WERI-Rb-1 (cell line): Measurements from ENCODE around the gene FUBP1.
"Not testable (repeated sequence)": the region's sequence is repeated elsewhere in the genome, so short reads cannot be mapped to it uniquely, and the experiment has no call there.

Experiments
- DNase-seq: peaks from one replicate; pipeline ENCODE4 v3.0.0-alpha.2; 2020
- H3K27ac ChIP-seq: fragments of 250-450 bp; sonication (Bioruptor Pico); 2 replicates; pipeline ENCODE4 v1.5.1; 2020; ENCODE audit warnings: mild to moderate bottlenecking, moderate library complexity
- H3K27me3 ChIP-seq: fragments of 250-450 bp; sonication (Bioruptor Pico); 2 replicates; pipeline ENCODE4 v1.5.1; 2021; ENCODE audit warnings: mild to moderate bottlenecking, low read depth, moderate library complexity; ENCODE audit not compliant: insufficient read depth, severe bottlenecking
- H3K36me3 ChIP-seq: fragments of 250-450 bp; sonication (Bioruptor Pico); 2 replicates; pipeline ENCODE4 v1.5.1; 2020; ENCODE audit warnings: mild to moderate bottlenecking, moderate library complexity
- H3K4me3 ChIP-seq: 2 replicates; pipeline ENCODE4 v1.5.1; 2011; ENCODE audit warnings: low read depth, mild to moderate bottlenecking, control low read depth, low read length
- H3K9me3 ChIP-seq: fragments of 250-450 bp; sonication (Bioruptor Pico); 2 replicates; pipeline ENCODE4 v1.5.1; 2021; ENCODE audit warnings: mild to moderate bottlenecking, moderate library complexity; ENCODE audit not compliant: severe bottlenecking
- TF ChIP-seq, protein P1 (sequence below): IDR thresholded peaks from 2 replicates; pipeline ENCODE4 v1.5.1; 2011; ENCODE audit warnings: low read depth, mild to moderate bottlenecking, control low read depth, inconsistent platforms, low read length

Gene FUBP1

DNA sequence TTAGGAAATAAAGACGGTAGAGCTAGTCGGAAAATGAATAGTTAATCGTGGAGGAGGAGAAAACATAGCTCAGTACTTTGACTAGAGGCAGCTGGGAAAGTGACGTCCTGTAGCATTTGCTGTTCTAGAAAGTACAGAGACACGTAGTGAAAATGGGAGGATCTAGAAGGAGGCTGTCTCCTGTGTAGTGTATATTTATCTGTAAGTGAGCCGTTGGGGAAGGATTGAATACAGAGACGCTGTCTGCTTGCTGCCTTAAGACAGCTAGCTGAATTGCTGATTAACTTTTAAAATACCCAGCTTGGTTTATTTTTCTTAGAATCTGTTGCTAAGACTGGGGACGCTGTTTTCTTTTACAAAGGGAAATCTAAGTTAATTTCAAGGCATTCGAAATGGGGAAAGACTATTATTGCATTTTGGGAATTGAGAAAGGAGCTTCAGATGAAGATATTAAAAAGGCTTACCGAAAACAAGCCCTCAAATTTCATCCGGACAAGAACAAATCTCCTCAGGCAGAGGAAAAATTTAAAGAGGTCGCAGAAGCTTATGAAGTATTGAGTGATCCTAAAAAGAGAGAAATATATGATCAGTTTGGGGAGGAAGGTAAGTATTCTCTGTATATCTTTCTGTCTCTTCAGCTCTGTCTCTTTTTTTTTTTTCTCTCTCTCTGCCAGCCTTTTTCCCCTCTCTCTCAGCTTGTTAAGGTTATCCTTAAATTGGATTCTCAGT lies 26.0 kb upstream of the FUBP1 start, which contains the start of gene DNAJB4:
Gene DNAJB4 (plus strand): TSS at position 221 of the 729 bp plus-strand sequence. CDS start 172 bp downstream, at position 393.
- TF ChIP-seq, protein P1, sequence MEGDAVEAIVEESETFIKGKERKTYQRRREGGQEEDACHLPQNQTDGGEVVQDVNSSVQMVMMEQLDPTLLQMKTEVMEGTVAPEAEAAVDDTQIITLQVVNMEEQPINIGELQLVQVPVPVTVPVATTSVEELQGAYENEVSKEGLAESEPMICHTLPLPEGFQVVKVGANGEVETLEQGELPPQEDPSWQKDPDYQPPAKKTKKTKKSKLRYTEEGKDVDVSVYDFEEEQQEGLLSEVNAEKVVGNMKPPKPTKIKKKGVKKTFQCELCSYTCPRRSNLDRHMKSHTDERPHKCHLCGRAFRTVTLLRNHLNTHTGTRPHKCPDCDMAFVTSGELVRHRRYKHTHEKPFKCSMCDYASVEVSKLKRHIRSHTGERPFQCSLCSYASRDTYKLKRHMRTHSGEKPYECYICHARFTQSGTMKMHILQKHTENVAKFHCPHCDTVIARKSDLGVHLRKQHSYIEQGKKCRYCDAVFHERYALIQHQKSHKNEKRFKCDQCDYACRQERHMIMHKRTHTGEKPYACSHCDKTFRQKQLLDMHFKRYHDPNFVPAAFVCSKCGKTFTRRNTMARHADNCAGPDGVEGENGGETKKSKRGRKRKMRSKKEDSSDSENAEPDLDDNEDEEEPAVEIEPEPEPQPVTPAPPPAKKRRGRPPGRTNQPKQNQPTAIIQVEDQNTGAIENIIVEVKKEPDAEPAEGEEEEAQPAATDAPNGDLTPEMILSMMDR: no peak

DNA sequence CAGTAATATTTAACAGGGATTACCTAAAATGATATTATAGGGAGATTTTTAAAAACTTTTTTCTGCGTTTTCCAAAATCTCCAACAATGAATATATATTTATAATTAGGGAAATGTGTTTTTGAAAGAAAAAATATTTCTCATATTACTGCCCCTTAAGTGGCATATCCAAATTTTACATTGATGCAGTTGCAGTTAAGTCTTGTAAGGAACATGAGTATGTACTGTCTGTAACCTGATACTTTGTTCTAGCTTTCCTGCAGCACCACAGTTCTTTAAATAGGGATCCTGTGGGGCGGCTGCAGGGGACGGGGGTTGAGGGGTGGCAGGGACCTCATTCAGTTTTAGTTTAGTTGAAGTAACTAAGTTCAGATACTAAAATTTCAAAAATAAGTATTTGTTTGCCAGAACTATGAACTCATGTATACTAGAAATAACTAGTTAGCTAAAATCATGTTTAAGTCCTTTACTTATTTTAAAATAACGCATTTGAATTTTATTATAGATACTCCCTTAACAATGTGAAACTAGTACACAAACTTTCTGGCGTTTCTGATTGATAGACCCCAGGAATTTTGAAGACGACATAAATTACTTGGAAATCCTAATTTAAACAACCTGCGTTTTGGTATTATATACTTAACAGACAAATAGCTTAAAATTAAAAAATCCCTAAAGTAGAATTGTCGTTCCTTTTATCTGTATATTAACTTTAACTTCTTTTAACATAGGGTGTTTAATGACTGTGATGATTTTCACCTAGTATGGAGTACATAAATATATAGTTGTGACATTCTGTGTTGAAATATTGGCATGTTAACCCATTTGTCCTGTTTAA lies 25.2 kb upstream of the FUBP1 start:
- Histone ChIP-seq H3K36me3 (no peaks in the 10 kb centered on the region), H3K4me3 (peak overlapping the region; percentile 56), H3K27ac (peak overlapping the region; percentile 90), H3K9me3 (no peaks in the 10 kb centered on the region), H3K27me3 (no peaks in the 10 kb centered on the region)
- peak; percentile 51 for DNase-seq
- TF ChIP-seq, protein P1: no peak

More for the DNA sequence above, 26.0 kb upstream of the FUBP1 start, which contains the start of gene DNAJB4:
- peak; percentile 68 for DNase-seq
- Histone ChIP-seq H3K27ac (peak within 1 kb of the TSS; percentile 90), H3K9me3 (no peaks in the 10 kb centered on the region), H3K4me3 (peak within 1 kb of the TSS; percentile 56), H3K36me3 (no peaks in the 10 kb centered on the region), H3K27me3 (no peaks in the 10 kb centered on the region)

DNA sequence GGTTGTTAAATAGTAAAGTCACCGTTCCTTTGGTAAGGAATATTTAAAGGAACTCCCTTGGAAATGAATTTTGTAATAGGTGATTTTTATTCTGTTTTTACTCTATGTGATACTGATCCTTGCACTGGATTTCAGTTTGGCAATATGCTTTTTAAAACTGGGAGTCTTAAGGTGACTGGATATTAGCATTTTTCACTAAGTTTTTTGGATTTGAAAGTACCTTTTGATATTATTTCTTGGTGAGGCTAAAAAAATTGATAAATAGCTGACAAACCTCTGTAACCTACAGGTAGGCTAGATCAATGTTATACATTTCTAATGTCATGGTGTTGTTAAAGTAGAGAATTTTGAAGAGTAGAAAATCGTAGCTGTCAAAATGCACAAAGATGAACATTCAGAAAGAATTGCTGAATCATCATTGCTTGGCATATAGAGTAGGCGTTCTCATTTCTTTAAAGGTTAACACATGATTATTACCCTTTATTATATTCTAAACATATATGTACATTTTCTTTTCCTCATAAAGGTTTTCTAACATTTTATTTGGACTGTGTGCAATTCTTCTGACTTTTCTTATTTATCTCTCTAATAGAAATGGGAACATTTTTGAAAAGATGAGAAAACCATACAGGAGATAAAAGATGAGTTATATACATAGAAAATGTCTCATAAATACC lies 24.3 kb upstream of the FUBP1 start:
- DNase-seq: no peak

DNA sequence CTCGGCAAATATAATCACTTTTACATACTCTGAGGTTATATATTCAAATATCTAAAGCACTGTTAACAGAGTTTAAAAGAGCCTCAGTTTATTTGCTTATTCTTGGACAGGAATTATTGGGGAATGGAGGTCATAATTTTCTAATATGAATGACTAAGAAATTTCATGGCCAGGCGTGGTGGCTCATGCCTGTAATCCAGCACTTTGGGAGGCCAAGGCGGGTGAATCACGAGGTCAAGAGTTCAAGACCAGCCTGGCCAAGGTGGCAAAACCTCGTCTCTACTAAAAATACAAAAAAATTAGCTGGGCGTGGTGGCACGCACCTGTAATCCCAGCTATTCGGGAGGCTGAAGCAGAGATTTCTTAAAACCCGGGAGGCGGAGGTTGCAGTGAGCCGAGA lies 21.7 kb upstream of the FUBP1 start:
- H3K4me3 ChIP-seq, H3K9me3 ChIP-seq, H3K27ac ChIP-seq, H3K36me3 ChIP-seq, H3K27me3 ChIP-seq, DNase-seq: not testable (repeated sequence)

More for the DNA sequence above, 24.3 kb upstream of the FUBP1 start:
- Histone ChIP-seq H3K27ac (no peak overlapping the region), H3K36me3 (no peaks in the 10 kb centered on the region), H3K27me3 (no peaks in the 10 kb centered on the region), H3K9me3 (no peaks in the 10 kb centered on the region), H3K4me3 (no peak overlapping the region)
- TF ChIP-seq, protein P1: no peak

DNA sequence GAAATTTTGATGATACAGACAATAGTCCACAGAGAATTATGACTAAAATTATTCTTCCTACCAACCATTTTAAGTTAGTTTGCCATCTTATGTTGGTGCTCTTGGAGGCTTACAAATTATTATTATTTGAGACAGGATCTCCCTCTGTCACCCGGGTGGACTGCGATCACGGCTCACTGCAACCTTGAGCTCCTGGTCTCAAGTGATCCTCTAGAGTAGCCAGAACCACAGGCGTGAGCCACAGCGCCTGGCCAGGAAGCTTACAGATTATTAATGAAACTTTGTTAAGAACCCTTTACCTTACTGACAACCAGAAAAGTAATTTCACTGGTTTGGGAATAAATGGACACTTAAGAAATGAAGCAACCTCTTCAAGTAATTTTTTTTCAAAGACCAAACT lies 17.9 kb upstream of the FUBP1 start:
- DNase-seq: no peak
- TF ChIP-seq, protein P1: no peak
- Histone ChIP-seq H3K36me3 (peaks cover 19% of the 10 kb centered on the region), H3K4me3 (no peak overlapping the region), H3K9me3 (no peaks in the 10 kb centered on the region), H3K27me3 (no peaks in the 10 kb centered on the region), H3K27ac (no peak overlapping the region)
